GM23338 (cell line): Measurements from ENCODE around the gene STK32C. TPM values are rescaled to one million over a fixed set of nuclear protein-coding genes. Genes with fewer than 3 reads are reported as not detected.

Source experiments
- CREB1 ChIP-seq: fragments of 250-450 bp; sonication (Bioruptor Pico); IDR thresholded peaks from 2 replicates; pipeline ENCODE4 v1.5.0; 2020; ENCODE audit warnings: low read depth, mild to moderate bottlenecking, moderate library complexity
- CTCF ChIP-seq, 2 experiments: fragments of 200-600 bp in 1 of 2; sonication (generic) in 1 of 2; conservative IDR thresholded peaks; 2 replicates each; pipeline versions ENCODE4 v1.5.1 to v1.6.1; 2016 to 2017; ENCODE audit warnings: antibody characterized with exemption in 2 of 2, low read depth in 2 of 2, mild to moderate bottlenecking in 2 of 2, moderate library complexity in 1 of 2
- EZH2 ChIP-seq: fragments of 200-600 bp; sonication (generic); IDR thresholded peaks from one replicate; pipeline ENCODE4 v1.8.0; 2017; ENCODE audit warnings: antibody characterized with exemption, mild to moderate bottlenecking, low read depth; ENCODE audit not compliant: unreplicated experiment
- NANOG ChIP-seq: IDR thresholded peaks from 2 replicates; pipeline ENCODE4 v1.6.1; 2016; ENCODE audit warnings: antibody characterized with exemption, borderline replicate concordance
- POLR2AphosphoS5 ChIP-seq: IDR thresholded peaks from 2 replicates; pipeline ENCODE4 v1.6.1; 2016; ENCODE audit warnings: antibody characterized with exemption, low read depth
- STAT1 ChIP-seq: IDR thresholded peaks from one replicate; pipeline ENCODE4 v1.6.1; 2016; ENCODE audit warnings: antibody characterized with exemption; ENCODE audit not compliant: unreplicated experiment
- ZNF331 ChIP-seq: fragments of 250-450 bp; sonication (Bioruptor Pico); IDR thresholded peaks from 2 replicates; pipeline ENCODE4 v1.5.0; 2020; ENCODE audit warnings: low read depth, mild to moderate bottlenecking, moderate library complexity
- ZNF462 ChIP-seq: fragments of 250-450 bp; sonication (Bioruptor Pico); IDR thresholded peaks from 2 replicates; pipeline ENCODE4 v1.5.0; 2020; ENCODE audit warnings: mild to moderate bottlenecking, moderate library complexity
- polyA plus RNA-seq: library from polyadenylated mRNA; unstranded; fragments of >200 nt; fragmentation: Nextera tagmentation; extraction: Ambion mirVana; gene quantifications from 2 replicates; pipeline ENCODE4 v1.2.1, GENCODE V29; 2016
- total RNA-seq: library from RNA; depleted of rRNA; stranded (reverse); fragments of >200 nt; shearing (Covaris generic); gene quantifications from 2 replicates; pipeline ENCODE4 v1.2.3, GENCODE V29; 2014

Gene STK32C
- total and polyA plus RNA-seq, 2 experiments from 2014 or later: 10.2 to 20.5 TPM

GRCh38 chr10:132251928-132252327 is 55.8 kb downstream of the STK32C start (continued):
- TF ChIP-seq ZNF462 (CRISPR knock-in tag): no peak
- no peak for TF ChIP-seq STAT1
- TF ChIP-seq NANOG: no peak
- TF ChIP-seq CTCF (conservative IDR thresholded peaks at IDR 0.05; ENCODE audit: low read depth in 2 of 2): no peak
- TF ChIP-seq ZNF331 (CRISPR knock-in tag): no peak
- no peak for TF ChIP-seq POLR2AphosphoS5
- no peak for TF ChIP-seq EZH2
- no peak for TF ChIP-seq CREB1 (CRISPR knock-in tag)
